ENCODE measurements around the gene DNAH11.
A peak's percentile ranks its signal among the peaks of the same experiment; 100 is the strongest.
"Not testable (repeated sequence)": the region's sequence is repeated elsewhere in the genome, so short reads cannot be mapped to it uniquely, and the experiment has no call there.

Gene DNAH11

DNA sequence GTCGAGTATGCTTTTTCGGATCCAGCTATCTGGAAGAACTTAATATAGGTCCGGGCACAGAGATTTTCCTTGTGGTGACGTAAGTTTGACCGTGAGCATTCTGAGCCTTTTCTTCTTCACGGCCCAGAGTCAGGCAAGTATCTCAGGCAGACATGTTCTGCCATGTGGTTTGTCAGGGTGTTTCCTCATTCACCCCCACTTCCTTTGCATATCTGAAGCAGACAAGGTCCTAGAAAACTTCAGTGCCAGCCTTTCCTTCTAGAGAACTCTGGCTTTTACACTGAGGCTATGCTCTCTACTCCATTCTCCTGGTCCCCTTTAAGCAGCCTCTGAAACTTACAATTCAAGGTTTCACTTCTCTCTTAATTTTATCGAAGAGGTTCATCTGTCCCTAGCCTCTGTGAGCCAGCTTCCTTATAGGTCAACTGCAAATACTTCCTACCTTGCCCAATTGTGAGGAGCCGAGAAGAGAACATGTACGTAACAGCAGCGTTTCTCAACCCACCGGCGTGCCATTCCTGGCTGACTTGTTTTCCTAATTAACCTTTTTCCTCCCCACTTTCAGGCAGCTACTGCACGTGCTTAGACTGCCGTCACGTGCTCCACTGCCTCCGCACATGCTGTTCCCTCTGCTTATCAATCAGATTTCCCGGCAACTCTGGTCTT is 355.6 kb downstream of the DNAH11 start:
- no peak for DNase-seq

DNA sequence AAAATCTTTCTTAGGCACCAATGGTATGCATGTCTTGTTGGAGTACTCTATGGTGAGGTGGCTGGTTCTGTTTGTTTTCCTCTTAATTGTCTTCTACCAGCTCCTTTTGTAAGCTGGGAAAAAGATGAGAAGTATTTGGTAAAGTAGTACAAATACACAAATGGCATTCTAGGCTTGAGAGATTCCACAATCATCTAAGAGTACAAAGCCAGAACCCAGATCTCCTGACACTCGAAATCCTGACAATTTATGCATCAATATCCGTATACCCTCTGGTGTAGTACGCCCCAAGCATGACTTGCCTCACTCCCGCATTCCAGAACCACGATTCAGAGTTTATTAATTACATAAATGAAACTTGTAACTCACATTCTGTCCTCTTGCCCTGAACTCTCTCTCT is 359.4 kb downstream of the DNAH11 start:
- no peak for DNase-seq

DNA sequence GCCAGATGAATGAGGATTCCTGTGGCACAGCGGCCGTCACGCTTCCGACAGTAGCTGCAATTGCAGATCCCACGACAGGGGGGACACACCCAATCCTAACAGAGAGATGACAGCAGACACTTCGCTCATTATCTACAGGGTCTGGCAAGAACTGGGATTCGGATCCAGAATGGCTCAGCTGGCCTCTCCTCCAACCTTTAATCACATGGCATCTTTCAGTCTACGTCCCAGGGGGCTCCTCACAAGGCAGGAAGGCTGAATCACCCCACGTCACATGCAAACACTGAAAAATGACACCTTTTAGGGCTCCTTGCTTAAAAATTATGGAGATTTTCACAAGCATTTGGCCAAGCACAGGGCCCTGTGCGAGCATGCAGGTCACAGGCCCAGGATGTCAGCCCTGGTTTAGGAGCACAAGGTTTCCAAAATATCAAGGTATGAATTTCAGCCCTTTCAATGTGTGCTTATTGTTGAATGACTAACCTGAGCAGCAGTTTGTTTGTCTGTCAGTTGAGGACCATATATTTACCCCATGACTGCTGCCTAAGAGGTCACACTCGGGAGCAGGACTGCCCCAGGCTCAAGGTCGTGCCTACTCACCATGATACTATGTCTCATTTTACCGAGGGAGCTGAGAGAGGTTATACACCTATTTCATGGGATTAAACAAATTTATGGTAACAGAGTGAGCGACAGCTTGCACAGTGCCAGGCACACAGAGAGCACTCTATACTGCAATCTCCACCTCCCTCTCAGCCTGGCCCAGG is 360.4 kb downstream of the DNAH11 start:
- DNase-seq, result no peak

DNA sequence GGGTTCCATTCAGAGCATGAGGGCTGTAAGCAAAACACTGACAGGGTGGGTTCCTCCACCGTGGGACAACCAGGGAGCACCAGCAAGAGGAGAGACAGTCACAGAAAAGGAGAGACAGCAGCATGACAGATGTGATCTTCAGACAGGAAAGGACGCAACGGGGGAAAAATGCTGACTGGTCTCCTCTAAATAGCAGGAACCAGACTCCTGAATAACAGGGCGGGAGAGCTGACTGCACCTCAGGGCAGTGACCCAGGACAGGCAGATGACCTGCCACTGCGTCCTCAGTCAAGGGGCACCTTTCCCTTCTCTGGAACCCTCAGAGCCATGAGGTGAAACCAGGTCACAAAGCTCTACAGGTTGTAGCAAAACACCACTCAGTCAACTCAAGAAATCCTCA is 365.9 kb downstream of the DNAH11 start:
- DNase-seq, result no peak

DNA sequence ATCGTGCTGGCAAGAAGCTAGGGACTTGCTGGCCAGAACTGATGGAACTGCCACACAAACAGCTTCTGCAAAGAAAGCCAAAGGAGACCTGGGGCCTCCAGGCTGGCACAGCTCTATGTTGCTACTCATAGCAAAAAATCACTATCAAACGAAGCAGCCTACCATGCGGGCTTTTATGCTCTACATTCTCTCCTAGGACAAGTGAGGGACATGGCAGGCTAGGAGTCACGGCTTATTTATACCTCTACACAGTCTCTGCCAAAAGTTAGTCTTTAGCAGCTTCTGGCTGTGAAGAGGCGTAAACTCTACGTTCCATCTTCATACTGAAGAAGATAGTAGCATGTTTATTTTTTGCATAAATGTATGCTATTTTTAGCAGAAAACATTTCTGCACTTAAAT is 367.4 kb downstream of the DNAH11 start:
- no peak for DNase-seq

DNA sequence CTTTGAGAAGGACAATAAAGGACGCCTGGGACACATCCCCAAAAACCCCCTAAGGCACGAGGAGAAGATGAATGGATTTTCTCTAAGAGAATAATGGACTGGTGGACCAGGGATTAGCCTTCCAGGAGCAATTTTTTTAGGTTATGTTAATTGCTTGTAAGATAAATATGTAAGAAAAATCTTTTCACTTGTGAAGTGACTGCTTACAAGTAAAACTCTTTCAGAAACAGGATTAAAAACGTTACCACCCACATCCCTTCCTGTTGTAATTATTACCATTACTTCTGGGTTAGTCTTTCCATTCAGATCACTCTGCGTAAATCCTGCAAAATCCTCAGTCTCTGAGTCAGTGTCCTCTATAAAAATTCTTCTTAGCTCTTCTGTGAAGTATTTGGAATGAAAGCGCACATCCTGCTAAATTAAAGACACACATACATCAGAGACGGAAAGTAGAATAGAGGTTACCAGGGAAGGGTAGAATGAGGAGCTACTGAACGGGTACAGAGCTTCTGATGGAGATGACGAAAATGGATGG is 368.6 kb downstream of the DNAH11 start:
- DNase-seq, result no peak

DNA sequence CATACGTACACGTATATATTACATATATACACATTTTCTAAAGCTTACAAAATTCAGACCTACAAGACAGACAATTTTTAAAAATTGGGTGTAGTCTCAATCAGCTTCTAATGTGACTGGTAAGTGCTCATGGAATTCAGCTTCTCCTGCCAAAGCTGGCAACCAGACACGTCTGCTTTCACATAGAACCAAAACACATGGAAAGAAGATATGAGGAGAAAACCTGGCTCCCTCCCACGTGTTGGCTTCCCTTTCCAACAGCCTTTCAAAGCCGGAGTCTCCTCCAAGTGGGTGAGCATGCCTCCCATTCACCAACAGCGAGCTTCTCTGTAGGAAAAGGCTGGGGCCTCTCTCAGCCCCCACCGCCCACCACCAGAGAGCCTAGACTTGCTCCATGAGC is 369.5 kb downstream of the DNAH11 start:
- no peak for DNase-seq

DNA sequence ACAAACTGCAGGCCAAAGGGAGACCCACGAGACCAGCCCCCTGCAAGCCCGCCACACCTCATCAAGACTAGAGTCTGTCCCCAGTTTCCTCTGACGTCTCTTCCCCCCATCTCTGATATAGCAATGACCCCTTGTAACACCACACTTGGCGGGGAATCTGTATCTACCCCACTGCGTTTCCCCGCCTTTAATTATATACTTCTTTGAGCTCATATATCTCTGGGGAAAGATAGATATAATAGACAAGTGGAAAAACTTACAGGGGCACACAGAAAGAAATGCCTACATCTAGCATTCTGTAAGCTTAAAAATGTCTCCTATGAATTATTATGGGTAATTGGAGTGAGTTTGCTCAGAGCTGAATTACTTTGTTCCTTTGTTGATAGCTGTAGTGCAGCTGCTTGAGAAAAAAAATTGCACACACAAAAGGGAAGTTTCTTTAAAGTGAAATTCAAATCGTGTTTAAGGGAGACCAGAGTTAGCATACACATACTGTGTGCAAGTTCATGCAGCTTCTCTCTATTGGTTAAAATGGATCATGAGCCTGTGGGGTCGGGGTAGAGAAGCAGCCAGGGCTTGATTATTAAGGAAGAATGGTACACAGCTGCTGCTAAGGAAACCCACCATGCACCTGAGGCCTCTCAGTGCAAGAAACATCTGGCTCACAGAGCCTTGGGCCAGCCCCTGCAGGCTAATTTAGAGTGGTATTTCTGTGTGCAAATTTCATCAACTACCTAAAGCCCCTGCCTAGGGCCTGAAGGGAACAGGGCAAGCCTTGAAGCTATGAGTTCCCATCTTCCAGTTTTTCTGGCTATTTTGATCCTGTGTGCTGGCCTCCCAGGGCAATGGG is 370.3 kb downstream of the DNAH11 start:
- no peak for DNase-seq

DNA sequence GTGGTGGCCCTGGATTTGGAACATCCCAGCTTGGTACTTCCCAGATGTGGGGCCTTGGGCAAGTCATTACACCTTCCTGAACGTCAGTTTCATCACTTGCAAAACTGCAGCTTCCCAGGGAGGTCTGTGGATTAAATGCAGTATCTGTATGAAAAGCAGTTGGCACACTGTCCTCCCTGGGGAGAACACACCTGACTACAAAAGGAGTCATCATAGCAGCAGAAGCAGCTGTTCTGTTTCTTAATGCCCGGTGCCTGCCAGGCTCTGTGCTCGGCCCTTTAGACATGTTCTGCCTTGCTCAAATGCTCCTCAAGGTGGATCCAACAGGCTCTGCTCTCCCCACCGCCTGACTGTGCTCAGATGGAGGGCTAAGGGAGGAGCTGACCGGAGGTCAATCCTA is 371.8 kb downstream of the DNAH11 start:
- DNase-seq, result no peak

DNA sequence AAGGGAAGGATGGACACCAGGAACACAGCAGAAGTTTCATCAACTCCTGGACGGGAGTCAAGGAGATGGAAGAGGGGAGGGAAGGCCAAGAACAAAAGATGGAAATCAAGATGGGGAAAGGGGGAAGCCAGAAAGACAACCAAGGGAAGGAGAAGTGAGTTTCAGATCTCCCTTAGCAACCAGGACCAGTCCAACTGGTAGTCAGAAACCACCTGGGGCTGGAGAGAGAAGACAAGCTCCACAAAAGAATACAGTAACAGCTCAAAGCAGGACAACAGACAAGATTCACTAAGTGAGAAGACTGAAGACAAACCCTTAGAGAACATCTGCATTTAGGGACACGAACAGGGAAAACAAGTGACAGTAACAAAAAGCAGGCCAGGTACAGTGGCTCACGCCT is 372.3 kb downstream of the DNAH11 start:
- no peak for DNase-seq

DNA sequence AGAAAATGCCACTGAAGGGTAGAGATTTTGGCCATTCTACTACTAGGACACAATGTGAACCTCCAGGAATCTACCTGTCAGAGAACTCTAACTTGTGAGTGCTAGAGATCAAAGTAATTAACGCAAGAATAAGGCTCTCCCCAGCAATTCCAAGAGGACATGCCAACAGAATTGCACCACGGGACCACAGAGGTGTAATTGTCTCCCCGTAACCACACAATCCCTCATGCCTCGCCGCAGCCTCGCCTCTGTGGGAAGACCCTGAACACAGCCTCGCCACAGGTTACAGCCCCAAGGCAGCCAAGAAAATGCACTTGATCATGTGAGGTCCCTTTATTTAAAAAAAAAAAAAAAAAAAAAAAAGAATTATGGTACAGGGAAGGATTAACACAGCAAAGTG is 373.3 kb downstream of the DNAH11 start:
- DNase-seq, result no peak

DNA sequence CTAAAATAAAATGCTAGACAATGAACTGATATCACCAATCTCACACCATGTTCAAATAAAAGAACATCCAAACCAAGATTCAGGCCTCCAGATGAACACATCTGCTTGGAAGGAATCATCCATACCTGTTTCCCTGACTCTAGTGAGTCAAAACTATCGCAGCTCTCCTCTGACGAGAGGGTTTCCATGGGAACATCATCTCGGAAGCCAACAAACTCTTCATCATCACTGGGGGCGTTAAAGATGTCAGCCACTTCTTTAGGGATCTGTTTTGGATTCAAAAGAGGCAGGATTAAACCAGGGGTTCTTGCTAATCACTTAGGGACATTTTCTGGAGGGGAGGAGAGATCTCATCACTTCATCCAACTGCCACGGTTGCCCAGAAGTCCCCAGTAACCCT is 373.8 kb downstream of the DNAH11 start:
- DNase-seq, result no peak

DNA sequence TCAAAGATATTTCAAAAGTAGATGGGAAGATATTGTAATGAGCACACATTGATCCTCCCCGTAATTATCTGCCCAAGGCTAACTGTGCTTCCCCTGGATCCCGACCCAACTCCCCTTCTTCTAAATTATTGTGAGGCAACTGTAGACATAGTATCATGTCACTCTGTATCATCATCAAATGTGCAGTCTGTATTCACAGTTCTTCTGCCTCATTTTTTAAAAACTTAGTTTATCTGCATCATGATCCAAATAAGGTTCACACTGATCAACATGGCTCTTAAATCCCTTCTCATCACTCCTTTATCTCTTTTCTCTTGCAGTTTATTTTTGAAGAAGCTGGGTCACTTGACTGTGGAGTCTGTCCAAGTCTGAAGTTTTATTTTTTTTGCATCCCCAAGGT is 375.4 kb downstream of the DNAH11 start:
- DNase-seq, result no peak

DNA sequence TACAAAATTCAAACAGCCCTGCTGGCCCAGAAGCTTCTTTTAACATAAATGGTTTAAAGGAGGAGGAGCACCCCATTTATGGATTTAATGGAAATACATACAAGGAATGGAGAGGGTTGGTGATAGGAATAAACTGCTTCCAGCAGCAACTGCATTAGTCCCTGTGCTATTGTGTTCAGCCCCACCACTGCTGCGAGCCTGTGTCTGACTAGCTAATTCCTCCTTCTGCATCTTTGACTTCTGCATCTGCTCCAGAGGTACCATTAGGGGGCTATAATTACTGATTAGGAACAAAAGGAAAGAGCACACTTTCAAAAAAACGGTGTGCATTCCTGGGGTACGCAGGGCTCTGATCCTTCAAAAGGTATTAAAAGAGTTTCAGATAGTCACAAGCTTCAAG is 378.1 kb downstream of the DNAH11 start:
- DNase-seq, result no peak

DNA sequence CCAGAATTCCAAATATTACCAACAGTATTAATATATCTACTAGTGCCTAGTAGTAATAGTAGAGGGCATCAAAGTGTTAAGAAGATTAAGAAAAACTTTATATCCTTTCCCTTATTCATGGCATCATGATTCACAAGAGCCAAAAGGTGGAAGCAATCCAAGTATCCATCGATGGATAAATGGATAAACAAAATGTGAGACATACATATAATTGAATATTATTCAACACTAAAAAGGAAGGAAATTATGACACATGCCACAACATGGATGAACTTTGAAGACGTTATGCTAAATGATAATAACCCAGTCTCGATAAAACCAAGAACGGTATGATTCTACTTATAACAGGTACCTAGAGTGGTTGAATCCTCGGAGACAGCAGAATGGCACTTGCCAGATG is 379.8 kb downstream of the DNAH11 start:
- no peak for DNase-seq

DNA sequence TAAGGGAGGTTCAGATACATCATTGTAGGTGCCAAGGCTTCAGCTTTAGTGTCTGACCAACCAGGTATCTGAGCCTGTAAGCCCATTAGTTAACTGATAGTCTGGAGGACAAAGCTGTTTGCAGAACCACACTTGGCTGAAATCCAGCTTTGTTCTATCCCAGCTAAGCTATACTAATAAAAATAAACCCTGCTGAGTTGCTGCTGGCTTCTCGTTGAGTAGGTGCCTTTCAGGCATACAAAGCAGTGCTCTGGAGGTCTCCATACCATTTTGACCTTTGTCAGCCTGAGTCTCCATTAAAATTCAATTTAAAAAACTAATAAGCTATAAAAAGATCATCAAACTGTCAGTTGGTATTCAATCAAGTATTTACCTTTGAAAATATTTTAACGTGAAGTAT is 380.8 kb downstream of the DNAH11 start:
- DNase-seq, result no peak

DNA sequence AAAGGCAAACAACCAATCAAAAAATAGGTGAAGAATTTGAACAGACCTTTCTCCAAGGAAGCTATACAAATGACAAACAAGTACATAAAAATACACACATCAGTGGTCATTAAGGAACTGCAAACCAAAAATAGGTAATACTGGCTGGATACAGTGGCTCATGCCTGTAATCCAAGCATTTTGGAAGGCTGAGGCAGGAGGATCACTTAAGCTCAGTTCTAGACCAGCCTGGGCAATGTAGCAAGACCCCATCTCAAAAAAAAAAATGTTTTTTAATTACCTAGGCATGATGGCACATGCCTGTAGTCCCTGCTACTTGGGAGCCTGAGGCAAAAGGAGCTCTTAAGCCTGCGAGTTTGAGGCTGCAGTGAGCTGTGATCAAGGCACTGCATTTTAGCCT is 383.6 kb downstream of the DNAH11 start:
- DNase-seq, result no peak

DNA sequence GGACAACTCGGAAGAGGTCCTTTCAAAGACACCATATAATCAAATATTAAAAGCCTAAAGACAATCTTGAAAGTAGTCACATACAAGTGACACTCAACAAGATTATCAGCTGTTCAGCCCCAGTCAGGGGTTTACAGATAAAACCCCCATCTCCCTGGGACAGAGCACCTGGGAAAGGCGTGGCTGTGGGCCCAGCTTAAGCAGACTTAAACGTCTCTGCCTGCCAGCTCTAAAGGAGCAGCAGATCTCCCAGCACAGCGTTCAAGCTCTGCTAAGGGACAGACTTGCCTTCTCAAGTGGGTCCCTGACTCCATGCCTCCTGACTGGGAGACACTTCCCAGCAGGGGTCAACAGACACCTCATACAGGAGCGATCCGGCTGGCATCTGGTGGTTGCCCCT is 384.9 kb downstream of the DNAH11 start:
- no peak for DNase-seq

DNA sequence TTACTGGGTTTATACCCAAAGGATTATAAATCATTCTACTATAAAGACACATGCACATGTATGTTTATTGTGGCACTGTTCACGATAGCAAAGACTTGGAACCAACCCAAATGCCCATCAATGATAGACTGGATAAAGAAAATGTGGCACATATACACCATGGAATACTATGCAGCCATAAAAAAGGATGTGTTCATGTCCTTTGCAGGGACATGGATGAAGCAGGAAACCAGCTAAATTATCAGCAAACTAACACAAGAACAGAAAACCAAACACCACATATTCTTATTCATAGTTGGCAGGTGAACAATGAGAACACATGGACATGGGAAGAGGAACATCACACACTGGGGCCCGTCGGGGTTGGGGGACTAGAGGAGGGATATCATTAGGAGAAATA is 390.5 kb downstream of the DNAH11 start:
- DNase-seq, result not testable (repeated sequence)

DNA sequence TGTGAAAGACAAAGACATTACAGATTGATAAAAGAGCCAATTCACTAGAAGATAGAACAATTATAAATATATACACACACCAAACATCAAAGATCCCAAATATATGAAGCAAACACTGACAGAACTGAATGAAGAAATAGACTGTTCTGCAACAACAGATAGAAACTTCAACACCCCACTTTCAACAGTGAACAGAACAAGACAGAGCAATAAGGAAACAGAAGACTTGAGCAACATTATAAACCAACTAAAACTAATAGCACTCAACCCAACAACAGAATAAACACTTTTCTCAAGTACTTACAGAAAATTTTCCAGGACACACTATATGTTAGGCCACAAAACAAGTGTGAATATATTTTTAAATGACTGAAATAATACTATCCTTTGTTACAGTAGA is 392.0 kb downstream of the DNAH11 start:
- DNase-seq, result no peak

DNA sequence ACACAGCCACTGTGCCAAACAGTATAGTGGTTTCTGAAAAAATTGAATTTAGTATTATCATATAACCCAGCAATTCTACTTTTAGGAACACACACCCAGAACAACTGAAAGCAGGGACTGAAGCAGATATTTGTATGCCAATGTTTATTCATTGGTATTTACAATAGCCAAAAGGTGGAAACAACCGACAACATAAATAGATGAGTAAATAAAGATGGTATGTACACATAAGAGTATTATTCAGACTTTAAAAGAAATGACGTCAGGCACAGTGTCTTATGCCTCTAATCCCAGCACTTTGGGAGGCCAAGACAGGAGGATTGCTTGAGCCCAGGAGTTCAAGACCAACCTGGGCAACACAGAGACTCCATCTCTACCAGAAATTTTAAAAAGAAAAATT is 395.6 kb downstream of the DNAH11 start:
- no peak for DNase-seq

DNA sequence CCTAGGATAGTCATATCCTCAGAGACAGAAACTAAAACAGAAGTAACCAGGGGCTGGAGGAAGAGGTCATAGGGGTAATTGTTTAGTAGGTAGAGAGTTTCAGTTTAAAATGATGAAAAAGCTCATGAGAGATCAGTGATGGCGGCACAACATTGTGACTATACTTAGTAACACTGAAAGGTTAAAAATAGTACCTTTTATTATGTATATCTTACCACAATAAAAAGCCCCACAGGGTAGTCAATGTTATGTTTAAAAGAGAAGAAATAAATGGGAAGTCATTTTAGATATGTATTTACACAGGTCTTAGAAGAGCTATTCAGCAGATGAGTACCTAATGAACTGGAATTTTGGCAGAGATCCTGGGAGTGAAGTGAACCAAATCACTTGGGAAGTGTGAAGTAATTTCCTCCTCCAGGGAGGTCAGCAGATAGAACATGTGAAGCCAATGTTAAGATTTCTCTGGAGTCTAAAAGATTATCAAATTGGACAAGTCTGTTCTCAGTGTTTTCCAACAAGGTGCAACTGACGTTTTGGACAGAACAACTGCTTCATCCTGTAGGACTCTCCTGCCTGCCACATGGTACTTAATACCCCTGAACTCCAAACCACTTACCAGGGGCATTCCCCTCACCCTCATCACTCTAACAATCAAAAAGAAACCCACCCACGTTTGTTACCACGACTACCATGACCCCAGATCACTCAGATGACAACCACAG is 396.5 kb downstream of the DNAH11 start:
- DNase-seq, result peak; percentile 64 to 69

DNA sequence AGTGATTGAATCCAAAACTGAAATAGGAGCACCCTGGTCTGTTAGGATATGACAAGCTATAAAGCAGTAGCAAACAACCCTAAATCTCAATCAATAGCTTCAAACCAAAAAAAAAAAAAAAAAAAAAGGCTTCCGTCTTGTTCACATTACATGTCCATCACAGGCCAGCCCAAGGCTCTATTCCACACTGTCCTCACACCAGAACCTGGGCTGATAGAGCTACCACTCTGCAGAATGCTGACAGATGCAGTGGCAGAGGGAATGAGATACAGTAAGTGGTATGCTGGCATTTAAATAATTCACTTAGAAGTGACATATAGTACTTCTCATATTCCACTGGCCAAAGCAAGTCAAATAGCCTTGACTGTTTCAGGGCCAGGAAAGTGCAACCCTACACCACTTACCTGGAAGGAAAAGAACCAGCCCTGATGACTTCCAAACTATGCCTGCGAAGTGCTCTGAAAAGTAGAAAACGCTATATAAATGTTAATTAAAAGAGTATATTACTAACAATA is 397.1 kb downstream of the DNAH11 start:
- DNase-seq, result peak; percentile 50 to 52
